A549 (cell line): ENCODE measurements around the gene MDFIC. TPM values are rescaled to one million over a fixed set of nuclear protein-coding genes. Genes with fewer than 3 reads are reported as not detected.

Experiments
- ATAC-seq, 2 experiments: fragments of 200-7000 bp in 1 of 2; fragments of >200 bp in 1 of 2; cut with Nextera tagmentation in 1 of 2; cut with Tn5 transposase in 1 of 2; 3 replicates each; pipeline versions ENCODE4 v1.8.0 to v1.9.1; 2018 to 2020; ENCODE audit warnings: mild to moderate bottlenecking in 1 of 2, moderate library complexity in 1 of 2
- CTCF ChIA-PET: fragments of 300-600 bp; sonication (Branson Sonifier 250); formaldehyde crosslinking; extraction: SDS; loops from one replicate; lab custom pipeline; 2021; ENCODE audit warnings: antibody characterized with exemption, inconsistent platforms; lab: Yijun Ruan, JAX
- POLR2A ChIA-PET: fragments of 350-600 bp; formaldehyde crosslinking; extraction: SDS; loops from one replicate; lab custom pipeline; 2021; ENCODE audit warnings: antibody characterized with exemption, inconsistent platforms; lab: Yijun Ruan, JAX
- DNase-seq, 2 experiments: peaks; one replicate each; pipeline versions ENCODE4 v3.0.0 to v3.0.0-alpha.2; 2011 to 2016; ENCODE audit warnings: low read depth in 1 of 2, low spot score in 1 of 2
- FAIRE-seq: peaks from 2 replicates; lab custom pipeline; 2011; peaks lifted over from hg19 to GRCh38; lab: Jason Lieb, UNC
- H3K27ac ChIP-seq, 2 experiments: fragments of >200 bp; sonication (Bioruptor Twin); formaldehyde crosslinking; 3 replicates each; pipeline ENCODE4 v1.5.1; 2016 to 2017
- H3K4me1 ChIP-seq: fragments of >200 bp; sonication (Bioruptor Twin); formaldehyde crosslinking; 3 replicates; pipeline ENCODE4 v1.6.1; 2016
- H3K4me2 ChIP-seq: fragments of >200 bp; sonication (Bioruptor Twin); formaldehyde crosslinking; 3 replicates; pipeline ENCODE4 v1.6.1; 2016
- H3K4me3 ChIP-seq: fragments of >200 bp; sonication (Bioruptor Twin); formaldehyde crosslinking; 3 replicates; pipeline ENCODE4 v1.5.1; 2016
- H3K9me3 ChIP-seq: fragments of >200 bp; sonication (Bioruptor Twin); formaldehyde crosslinking; 3 replicates; pipeline ENCODE4 v1.6.1; 2016
- CBX8 ChIP-seq: fragments of 200-600 bp; sonication (generic); IDR thresholded peaks from 2 replicates; pipeline ENCODE4 v1.6.1; 2016
- CHD2 ChIP-seq: fragments of 150-350 bp; IDR thresholded peaks from 2 replicates; pipeline ENCODE4 v1.6.1; 2014; ENCODE audit warnings: low read length; ENCODE audit not compliant: partially characterized antibody
- ESRRA ChIP-seq: fragments of 150-350 bp; IDR thresholded peaks from 2 replicates; pipeline ENCODE4 v1.6.1; 2014; ENCODE audit warnings: mild to moderate bottlenecking, low read length, borderline replicate concordance
- FOSB ChIP-seq: fragments of 250-450 bp; sonication (Bioruptor Pico); IDR thresholded peaks from 2 replicates; pipeline ENCODE4 v1.5.0; 2020; ENCODE audit warnings: mild to moderate bottlenecking, moderate library complexity
- FOSL2 ChIP-seq, 2 experiments: fragments of 450-650 bp in 1 of 2; fragments of >200 bp in 1 of 2; sonication (Bioruptor Twin) in 1 of 2; formaldehyde crosslinking; IDR thresholded peaks; 2 replicates each; pipeline versions ENCODE4 v1.5.0 to v1.6.1; 2016 to 2020; ENCODE audit warnings: mild to moderate bottlenecking in 1 of 2, moderate library complexity in 1 of 2
- HEYL ChIP-seq: fragments of 250-450 bp; sonication (Bioruptor Pico); IDR thresholded peaks from 2 replicates; pipeline ENCODE4 v1.8.0; 2021; ENCODE audit warnings: mild to moderate bottlenecking, moderate library complexity
- HOXA7 ChIP-seq: fragments of 250-450 bp; sonication (Bioruptor Pico); IDR thresholded peaks from 2 replicates; pipeline ENCODE4 v1.5.0; 2020; ENCODE audit warnings: mild to moderate bottlenecking, moderate library complexity
- HOXB13 ChIP-seq: fragments of 250-450 bp; sonication (Bioruptor Pico); IDR thresholded peaks from 2 replicates; pipeline ENCODE4 v1.5.0; 2020; ENCODE audit warnings: low read depth, mild to moderate bottlenecking, moderate library complexity
- HOXB5 ChIP-seq: fragments of 250-450 bp; sonication (Bioruptor Pico); IDR thresholded peaks from 2 replicates; pipeline ENCODE4 v1.5.0; 2020; ENCODE audit warnings: mild to moderate bottlenecking, moderate library complexity
- KDM1A ChIP-seq: fragments of 200-600 bp; sonication (generic); IDR thresholded peaks from 2 replicates; pipeline ENCODE4 v1.6.1; 2016; ENCODE audit warnings: low read depth, mild to moderate bottlenecking
- MAFK ChIP-seq: fragments of 450-650 bp; IDR thresholded peaks from 2 replicates; pipeline ENCODE4 v1.6.1; 2014; ENCODE audit not compliant: partially characterized antibody
- PHF8 ChIP-seq: fragments of 200-600 bp; sonication (generic); IDR thresholded peaks from 2 replicates; pipeline ENCODE4 v1.6.1; 2016; ENCODE audit warnings: low read depth, mild to moderate bottlenecking, antibody characterized with exemption, moderate library complexity, borderline replicate concordance
- POLR2AphosphoS2 ChIP-seq: conservative IDR thresholded peaks from 2 replicates; pipeline ENCODE4 v1.6.1; 2012; ENCODE audit warnings: low read length, improper control_type of control experiment, inconsistent platforms
- RAD21 ChIP-seq, 2 experiments: fragments of >200 bp in 1 of 2; sonication (Bioruptor Twin) in 1 of 2; formaldehyde crosslinking in 1 of 2; IDR thresholded peaks in 1 of 2; conservative IDR thresholded peaks in 1 of 2; 2 replicates in 1 of 2; 3 replicates in 1 of 2; pipeline ENCODE4 v1.6.1; 2012 to 2018; ENCODE audit warnings: inconsistent platforms in 1 of 2
- RCOR1 ChIP-seq: fragments of 150-350 bp; IDR thresholded peaks from 2 replicates; pipeline ENCODE4 v1.6.1; 2014; ENCODE audit warnings: antibody characterized with exemption, low read length, low read depth
- SMC3 ChIP-seq: fragments of >200 bp; sonication (Bioruptor Twin); formaldehyde crosslinking; IDR thresholded peaks from 3 replicates; pipeline ENCODE4 v1.6.1; 2018; ENCODE audit warnings: inconsistent platforms
- TFCP2L1 ChIP-seq: fragments of 250-450 bp; sonication (Bioruptor Pico); IDR thresholded peaks from 2 replicates; pipeline ENCODE4 v1.5.0; 2021; ENCODE audit warnings: mild to moderate bottlenecking
- TP53 ChIP-seq: fragments of 250-450 bp; sonication (Bioruptor Pico); IDR thresholded peaks from 2 replicates; pipeline ENCODE4 v1.5.0; 2021; ENCODE audit warnings: mild to moderate bottlenecking, moderate library complexity
- ZC3H11A ChIP-seq: fragments of 450-650 bp; IDR thresholded peaks from 2 replicates; pipeline ENCODE4 v1.6.1; 2014; ENCODE audit warnings: antibody characterized with exemption, mild to moderate bottlenecking
- ZFP36 ChIP-seq: fragments of 450-650 bp; IDR thresholded peaks from 2 replicates; pipeline ENCODE4 v1.6.1; 2014; ENCODE audit warnings: borderline replicate concordance; ENCODE audit not compliant: partially characterized antibody
- ZNF302 ChIP-seq: fragments of 250-450 bp; sonication (Bioruptor Pico); IDR thresholded peaks from 2 replicates; pipeline ENCODE4 v1.9.0; 2021; ENCODE audit warnings: inconsistent platforms, mild to moderate bottlenecking, moderate library complexity
- WGBS: methylation state at CpG from one replicate; pipeline ENCODE4 v1.1.6; 2017; ENCODE audit errors: missing lambda C conversion rate; 5-methylcytosine and 5-hydroxymethylcytosine counted together
- polyA plus RNA-seq, 4 experiments: library from polyadenylated mRNA; depleted of rRNA in 3 of 4; stranded (reverse); fragments of >200 nt; fragmentation: RNase III in 1 of 4; extraction: RNeasy Plus Mini Kit Qiagen cat#74134 plus additional on column Dnase treatment in 1 of 4; gene quantifications; 2 replicates in 3 of 4; 3 replicates in 1 of 4; pipeline ENCODE4 v1.2.3, GENCODE V29; 2011 to 2017
- TF ChIP-seq, protein P1 (sequence below): fragments of 200-600 bp; sonication (generic); IDR thresholded peaks from 2 replicates; pipeline ENCODE4 v1.6.1; 2016; ENCODE audit warnings: antibody characterized with exemption, mild to moderate bottlenecking, moderate library complexity
- TF ChIP-seq, protein P2 (sequence below): fragments of >200 bp; sonication (Bioruptor Twin); formaldehyde crosslinking; IDR thresholded peaks from 3 replicates; pipeline ENCODE4 v1.5.1; 2016
- TF ChIP-seq, protein P3 (sequence below): IDR thresholded peaks from 2 replicates; pipeline ENCODE4 v1.6.1; 2012; ENCODE audit warnings: low read depth, borderline replicate concordance

The MDFIC gene
- polyA plus RNA-seq, 2 of the 4 experiments (the other 2 are of a cell fraction): 19.5 to 30.6 TPM

DNA sequence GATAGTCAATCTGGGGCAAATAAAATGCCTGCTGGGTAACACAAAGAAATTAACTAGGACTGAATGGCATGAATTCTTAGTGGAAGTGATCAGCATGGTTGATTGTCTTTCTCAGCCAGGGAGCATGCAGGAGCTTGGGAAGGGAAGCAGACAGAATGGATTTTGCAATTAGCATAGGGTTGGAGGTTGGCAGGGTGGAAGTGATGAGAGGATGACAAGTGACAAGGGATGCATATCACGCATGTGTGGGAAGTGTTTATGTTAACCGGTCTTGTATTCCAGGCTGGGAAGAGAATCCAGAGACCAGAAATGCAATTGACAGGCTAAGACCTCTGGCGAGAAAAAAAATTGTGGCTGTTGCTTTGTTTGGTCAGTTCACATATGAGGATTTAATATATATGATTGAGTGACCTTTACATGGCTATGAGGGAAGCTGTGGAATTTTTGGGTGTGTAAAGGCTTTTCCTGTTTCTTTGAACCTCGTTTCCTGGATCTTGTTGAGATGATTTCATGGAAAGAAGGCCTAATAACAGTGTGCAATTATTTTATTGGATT lies 8.3 kb downstream of the MDFIC start:
- ATAC-seq: no peak

DNA sequence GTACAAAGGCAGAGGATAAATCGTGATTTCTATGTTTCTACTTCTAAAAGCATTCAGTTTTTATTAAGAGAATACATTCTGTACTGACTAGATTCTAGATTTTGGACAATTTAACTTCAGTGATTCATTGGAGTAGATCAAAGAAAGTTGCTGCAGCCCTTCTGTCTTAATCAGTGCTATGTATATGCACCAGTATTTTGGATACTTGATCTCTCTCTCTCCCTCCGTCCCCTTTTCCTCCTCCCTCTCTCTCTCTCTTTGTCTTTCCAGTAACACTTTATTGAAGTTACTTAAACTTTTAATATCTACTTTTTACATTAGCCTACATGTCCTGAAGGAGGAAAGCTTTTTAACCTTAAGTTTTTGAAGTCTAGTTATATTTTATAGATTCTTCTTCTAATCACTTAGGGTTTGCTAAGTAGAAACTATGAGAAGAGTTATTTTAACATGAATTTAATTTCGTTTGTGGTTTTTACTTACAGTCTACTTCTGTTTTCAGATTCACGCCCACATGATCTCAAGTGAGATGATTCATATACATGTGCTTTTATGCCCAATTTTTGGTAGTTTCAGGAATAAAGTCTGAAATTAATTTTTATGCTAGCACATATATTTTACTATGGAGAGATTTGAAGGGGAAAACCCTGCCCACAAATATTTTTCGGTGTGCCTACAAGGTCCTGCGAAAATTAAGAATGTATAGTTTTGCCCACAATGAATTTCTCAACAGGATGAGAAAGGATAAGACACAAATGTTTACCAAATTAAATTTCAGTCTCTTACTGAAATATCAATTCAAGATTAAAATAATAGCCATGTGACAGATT lies 9.1 kb downstream of the MDFIC start:
- 76% methylated on average over 6 of the region's 6 CpGs for WGBS
- POLR2A ChIA-PET: no interaction called here
- Histone ChIP-seq H3K9me3 (no peaks in the 10 kb centered on the region), H3K4me2 (no peak overlapping the region), H3K27ac (no peak overlapping the region), H3K4me3 (no peak overlapping the region), H3K4me1 (peaks cover 16% of the 10 kb centered on the region)
- CTCF ChIA-PET: interaction anchor here (1.2 kb wide), 1 partner anchor 16 kb away, joined by 3 read pairs; no protein-coding TSS in a partner anchor
- DNase-seq (no peak), FAIRE-seq (no peak), ATAC-seq (no peak)
- TF ChIP-seq FOSB (no peak), TFCP2L1 (CRISPR knock-in tag) (no peak), MAFK (no peak), RCOR1 (no peak), HOXB13 (CRISPR knock-in tag) (no peak), ESRRA (no peak), HEYL (CRISPR knock-in tag) (no peak), KDM1A (no peak), FOSL2 (IDR thresholded peaks at IDR 0.05) (no peak), FOSL2 (CRISPR knock-in tag; IDR thresholded peaks at IDR 0.05) (no peak), RAD21 (conservative IDR thresholded peaks at IDR 0.05 in 1 of 2, IDR thresholded peaks at IDR 0.05 in 1 of 2) (no peak), TP53 (CRISPR knock-in tag) (no peak), ZNF302 (CRISPR knock-in tag) (no peak), CHD2 (no peak), ZC3H11A (no peak), HOXB5 (CRISPR knock-in tag) (no peak)
- TF ChIP-seq, protein P1, sequence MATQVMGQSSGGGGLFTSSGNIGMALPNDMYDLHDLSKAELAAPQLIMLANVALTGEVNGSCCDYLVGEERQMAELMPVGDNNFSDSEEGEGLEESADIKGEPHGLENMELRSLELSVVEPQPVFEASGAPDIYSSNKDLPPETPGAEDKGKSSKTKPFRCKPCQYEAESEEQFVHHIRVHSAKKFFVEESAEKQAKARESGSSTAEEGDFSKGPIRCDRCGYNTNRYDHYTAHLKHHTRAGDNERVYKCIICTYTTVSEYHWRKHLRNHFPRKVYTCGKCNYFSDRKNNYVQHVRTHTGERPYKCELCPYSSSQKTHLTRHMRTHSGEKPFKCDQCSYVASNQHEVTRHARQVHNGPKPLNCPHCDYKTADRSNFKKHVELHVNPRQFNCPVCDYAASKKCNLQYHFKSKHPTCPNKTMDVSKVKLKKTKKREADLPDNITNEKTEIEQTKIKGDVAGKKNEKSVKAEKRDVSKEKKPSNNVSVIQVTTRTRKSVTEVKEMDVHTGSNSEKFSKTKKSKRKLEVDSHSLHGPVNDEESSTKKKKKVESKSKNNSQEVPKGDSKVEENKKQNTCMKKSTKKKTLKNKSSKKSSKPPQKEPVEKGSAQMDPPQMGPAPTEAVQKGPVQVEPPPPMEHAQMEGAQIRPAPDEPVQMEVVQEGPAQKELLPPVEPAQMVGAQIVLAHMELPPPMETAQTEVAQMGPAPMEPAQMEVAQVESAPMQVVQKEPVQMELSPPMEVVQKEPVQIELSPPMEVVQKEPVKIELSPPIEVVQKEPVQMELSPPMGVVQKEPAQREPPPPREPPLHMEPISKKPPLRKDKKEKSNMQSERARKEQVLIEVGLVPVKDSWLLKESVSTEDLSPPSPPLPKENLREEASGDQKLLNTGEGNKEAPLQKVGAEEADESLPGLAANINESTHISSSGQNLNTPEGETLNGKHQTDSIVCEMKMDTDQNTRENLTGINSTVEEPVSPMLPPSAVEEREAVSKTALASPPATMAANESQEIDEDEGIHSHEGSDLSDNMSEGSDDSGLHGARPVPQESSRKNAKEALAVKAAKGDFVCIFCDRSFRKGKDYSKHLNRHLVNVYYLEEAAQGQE: no peak
- TF ChIP-seq, protein P2, sequence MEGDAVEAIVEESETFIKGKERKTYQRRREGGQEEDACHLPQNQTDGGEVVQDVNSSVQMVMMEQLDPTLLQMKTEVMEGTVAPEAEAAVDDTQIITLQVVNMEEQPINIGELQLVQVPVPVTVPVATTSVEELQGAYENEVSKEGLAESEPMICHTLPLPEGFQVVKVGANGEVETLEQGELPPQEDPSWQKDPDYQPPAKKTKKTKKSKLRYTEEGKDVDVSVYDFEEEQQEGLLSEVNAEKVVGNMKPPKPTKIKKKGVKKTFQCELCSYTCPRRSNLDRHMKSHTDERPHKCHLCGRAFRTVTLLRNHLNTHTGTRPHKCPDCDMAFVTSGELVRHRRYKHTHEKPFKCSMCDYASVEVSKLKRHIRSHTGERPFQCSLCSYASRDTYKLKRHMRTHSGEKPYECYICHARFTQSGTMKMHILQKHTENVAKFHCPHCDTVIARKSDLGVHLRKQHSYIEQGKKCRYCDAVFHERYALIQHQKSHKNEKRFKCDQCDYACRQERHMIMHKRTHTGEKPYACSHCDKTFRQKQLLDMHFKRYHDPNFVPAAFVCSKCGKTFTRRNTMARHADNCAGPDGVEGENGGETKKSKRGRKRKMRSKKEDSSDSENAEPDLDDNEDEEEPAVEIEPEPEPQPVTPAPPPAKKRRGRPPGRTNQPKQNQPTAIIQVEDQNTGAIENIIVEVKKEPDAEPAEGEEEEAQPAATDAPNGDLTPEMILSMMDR: no peak
- TF ChIP-seq, all 56 proteins: peak for 0

More for the DNA sequence above, 8.3 kb downstream of the MDFIC start:
- FAIRE-seq (no peak), DNase-seq (no peak)
- POLR2A ChIA-PET: no interaction called here
- Histone ChIP-seq H3K4me1 (peaks cover 16% of the 10 kb centered on the region), H3K27ac (no peak overlapping the region), H3K4me3 (no peak overlapping the region), H3K4me2 (no peak overlapping the region), H3K9me3 (no peaks in the 10 kb centered on the region)
- TF ChIP-seq POLR2AphosphoS2: no peak
- TF ChIP-seq ESRRA: no peak
- no peak for TF ChIP-seq FOSB
- TF ChIP-seq HOXA7 (CRISPR knock-in tag): no peak
- TF ChIP-seq, protein P3, sequence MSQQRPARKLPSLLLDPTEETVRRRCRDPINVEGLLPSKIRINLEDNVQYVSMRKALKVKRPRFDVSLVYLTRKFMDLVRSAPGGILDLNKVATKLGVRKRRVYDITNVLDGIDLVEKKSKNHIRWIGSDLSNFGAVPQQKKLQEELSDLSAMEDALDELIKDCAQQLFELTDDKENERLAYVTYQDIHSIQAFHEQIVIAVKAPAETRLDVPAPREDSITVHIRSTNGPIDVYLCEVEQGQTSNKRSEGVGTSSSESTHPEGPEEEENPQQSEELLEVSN: no peak
- no peak for TF ChIP-seq HOXB5 (CRISPR knock-in tag)
- no peak for TF ChIP-seq MAFK
- TF ChIP-seq SMC3: no peak
- no peak for TF ChIP-seq CBX8
- TF ChIP-seq ZFP36: no peak
- TF ChIP-seq PHF8: no peak
- no peak for TF ChIP-seq HEYL (CRISPR knock-in tag)
- WGBS: 87% methylated on average over 4 of the region's 4 CpGs
- CTCF ChIA-PET: no interaction called here
